NCI-H1092 (cell line): ENCODE results near the gene CALN1.
"Not testable (repeated sequence)": the region's sequence is repeated elsewhere in the genome, so short reads cannot be mapped to it uniquely, and the experiment has no call there.

Experiments used
- DNase-seq: peaks from one replicate; lab custom pipeline; 2025; lab: John Stamatoyannopoulos, UW

Gene CALN1

GRCh38 chr7:72097226-72097625 lies 314.9 kb downstream of the CALN1 start:
- DNase-seq: no peak

GRCh38 chr7:72092769-72093168 lies 319.4 kb downstream of the CALN1 start:
- no peak for DNase-seq

GRCh38 chr7:72087926-72088325 lies 324.2 kb downstream of the CALN1 start:
- no peak for DNase-seq

- no peak for DNase-seq
These were observed 331.1 kb downstream of the CALN1 start for GRCh38 chr7:72080865-72081510.

- no peak for DNase-seq
These were observed 331.8 kb downstream of the CALN1 start for GRCh38 chr7:72080341-72080766.

- no peak for DNase-seq
These were observed 333.3 kb downstream of the CALN1 start for GRCh38 chr7:72078856-72079255.

- DNase-seq: no peak
These were observed 333.8 kb downstream of the CALN1 start for GRCh38 chr7:72078301-72078700.

- DNase-seq: no peak
These were observed 334.4 kb downstream of the CALN1 start for GRCh38 chr7:72077786-72078185.

GRCh38 chr7:72072901-72073300 lies 339.2 kb downstream of the CALN1 start:
- no peak for DNase-seq

GRCh38 chr7:72069263-72069662 lies 342.9 kb downstream of the CALN1 start:
- DNase-seq: no peak

GRCh38 chr7:72065764-72066163 lies 346.4 kb downstream of the CALN1 start:
- DNase-seq: not testable (repeated sequence)

GRCh38 chr7:72064916-72065315 lies 347.2 kb downstream of the CALN1 start:
- no peak for DNase-seq

GRCh38 chr7:72063330-72063729 lies 348.8 kb downstream of the CALN1 start:
- no peak for DNase-seq

GRCh38 chr7:72062666-72063065 lies 349.5 kb downstream of the CALN1 start:
- no peak for DNase-seq

- DNase-seq: no peak
These were observed 352.2 kb downstream of the CALN1 start for GRCh38 chr7:72059925-72060324.

GRCh38 chr7:72058579-72058978 lies 353.6 kb downstream of the CALN1 start:
- DNase-seq: no peak

GRCh38 chr7:72057796-72058195 lies 354.3 kb downstream of the CALN1 start:
- no peak for DNase-seq

- no peak for DNase-seq
These were observed 354.9 kb downstream of the CALN1 start for GRCh38 chr7:72057231-72057630.

- no peak for DNase-seq
These were observed 356.7 kb downstream of the CALN1 start for GRCh38 chr7:72055426-72055825.

GRCh38 chr7:72053292-72053691 lies 358.8 kb downstream of the CALN1 start:
- DNase-seq: no peak

- no peak for DNase-seq
These were observed 363.7 kb downstream of the CALN1 start for GRCh38 chr7:72048420-72048819.

- DNase-seq: no peak
These were observed 369.3 kb downstream of the CALN1 start for GRCh38 chr7:72042855-72043254.

GRCh38 chr7:72040641-72041040 lies 371.5 kb downstream of the CALN1 start:
- DNase-seq: no peak

- no peak for DNase-seq
These were observed 372.7 kb downstream of the CALN1 start for GRCh38 chr7:72039460-72039859.
